HL-60 (cell line): ENCODE results near the gene SMG1.

ENCODE experiments used
- TF ChIP-seq, protein P1 (sequence below): IDR thresholded peaks from one replicate; pipeline ENCODE4 v1.5.1; 2011; ENCODE audit warnings: low read length, control low read depth, inconsistent platforms; ENCODE audit not compliant: insufficient read depth
- TF ChIP-seq, protein P2 (sequence below): IDR thresholded peaks from 2 replicates; pipeline ENCODE4 v1.6.1; 2012; ENCODE audit warnings: low read depth; ENCODE audit not compliant: insufficient replicate concordance

DNA sequence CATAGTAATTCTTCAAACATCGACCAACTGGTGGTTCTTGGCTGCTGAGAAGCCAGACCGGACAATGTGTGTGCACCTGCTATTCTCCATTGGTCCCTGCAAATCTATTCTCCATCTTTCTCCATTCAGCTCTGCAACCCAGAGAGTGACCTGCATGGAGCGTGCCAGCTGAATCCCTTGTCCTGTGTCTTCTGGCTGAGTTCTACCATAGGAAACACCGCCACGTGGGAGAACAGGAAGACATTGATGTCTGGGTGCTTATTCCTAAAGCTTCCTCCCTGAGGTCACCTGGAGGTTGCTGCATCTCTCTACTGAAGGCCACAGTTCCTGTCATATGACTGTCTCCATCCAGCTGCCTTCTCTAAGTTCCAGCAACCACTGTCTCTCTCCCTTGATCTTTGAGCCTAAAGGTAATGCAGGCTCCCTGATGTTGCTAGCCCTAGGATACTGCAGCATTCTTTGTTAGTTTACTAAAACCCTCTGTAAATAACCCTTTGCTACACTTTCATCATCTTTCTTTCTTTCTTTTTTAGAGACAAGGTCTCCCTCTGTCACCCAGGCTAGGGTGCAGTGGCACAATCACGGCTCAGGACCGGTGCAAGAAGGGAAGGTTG lies 10.6 kb upstream of the SMG1 start:
- TF ChIP-seq, protein P1, sequence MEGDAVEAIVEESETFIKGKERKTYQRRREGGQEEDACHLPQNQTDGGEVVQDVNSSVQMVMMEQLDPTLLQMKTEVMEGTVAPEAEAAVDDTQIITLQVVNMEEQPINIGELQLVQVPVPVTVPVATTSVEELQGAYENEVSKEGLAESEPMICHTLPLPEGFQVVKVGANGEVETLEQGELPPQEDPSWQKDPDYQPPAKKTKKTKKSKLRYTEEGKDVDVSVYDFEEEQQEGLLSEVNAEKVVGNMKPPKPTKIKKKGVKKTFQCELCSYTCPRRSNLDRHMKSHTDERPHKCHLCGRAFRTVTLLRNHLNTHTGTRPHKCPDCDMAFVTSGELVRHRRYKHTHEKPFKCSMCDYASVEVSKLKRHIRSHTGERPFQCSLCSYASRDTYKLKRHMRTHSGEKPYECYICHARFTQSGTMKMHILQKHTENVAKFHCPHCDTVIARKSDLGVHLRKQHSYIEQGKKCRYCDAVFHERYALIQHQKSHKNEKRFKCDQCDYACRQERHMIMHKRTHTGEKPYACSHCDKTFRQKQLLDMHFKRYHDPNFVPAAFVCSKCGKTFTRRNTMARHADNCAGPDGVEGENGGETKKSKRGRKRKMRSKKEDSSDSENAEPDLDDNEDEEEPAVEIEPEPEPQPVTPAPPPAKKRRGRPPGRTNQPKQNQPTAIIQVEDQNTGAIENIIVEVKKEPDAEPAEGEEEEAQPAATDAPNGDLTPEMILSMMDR: no peak
- TF ChIP-seq, protein P2, sequence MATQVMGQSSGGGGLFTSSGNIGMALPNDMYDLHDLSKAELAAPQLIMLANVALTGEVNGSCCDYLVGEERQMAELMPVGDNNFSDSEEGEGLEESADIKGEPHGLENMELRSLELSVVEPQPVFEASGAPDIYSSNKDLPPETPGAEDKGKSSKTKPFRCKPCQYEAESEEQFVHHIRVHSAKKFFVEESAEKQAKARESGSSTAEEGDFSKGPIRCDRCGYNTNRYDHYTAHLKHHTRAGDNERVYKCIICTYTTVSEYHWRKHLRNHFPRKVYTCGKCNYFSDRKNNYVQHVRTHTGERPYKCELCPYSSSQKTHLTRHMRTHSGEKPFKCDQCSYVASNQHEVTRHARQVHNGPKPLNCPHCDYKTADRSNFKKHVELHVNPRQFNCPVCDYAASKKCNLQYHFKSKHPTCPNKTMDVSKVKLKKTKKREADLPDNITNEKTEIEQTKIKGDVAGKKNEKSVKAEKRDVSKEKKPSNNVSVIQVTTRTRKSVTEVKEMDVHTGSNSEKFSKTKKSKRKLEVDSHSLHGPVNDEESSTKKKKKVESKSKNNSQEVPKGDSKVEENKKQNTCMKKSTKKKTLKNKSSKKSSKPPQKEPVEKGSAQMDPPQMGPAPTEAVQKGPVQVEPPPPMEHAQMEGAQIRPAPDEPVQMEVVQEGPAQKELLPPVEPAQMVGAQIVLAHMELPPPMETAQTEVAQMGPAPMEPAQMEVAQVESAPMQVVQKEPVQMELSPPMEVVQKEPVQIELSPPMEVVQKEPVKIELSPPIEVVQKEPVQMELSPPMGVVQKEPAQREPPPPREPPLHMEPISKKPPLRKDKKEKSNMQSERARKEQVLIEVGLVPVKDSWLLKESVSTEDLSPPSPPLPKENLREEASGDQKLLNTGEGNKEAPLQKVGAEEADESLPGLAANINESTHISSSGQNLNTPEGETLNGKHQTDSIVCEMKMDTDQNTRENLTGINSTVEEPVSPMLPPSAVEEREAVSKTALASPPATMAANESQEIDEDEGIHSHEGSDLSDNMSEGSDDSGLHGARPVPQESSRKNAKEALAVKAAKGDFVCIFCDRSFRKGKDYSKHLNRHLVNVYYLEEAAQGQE: no peak
